GM19035 (cell line): ENCODE data around the gene DUSP7.

Source experiments
- ATAC-seq: cut with Tn5 transposase; IDR thresholded peaks from one replicate; pipeline ENCODE4 v1.9.1; 2021; ENCODE audit not compliant: unreplicated experiment

DUSP7 gene

DNA sequence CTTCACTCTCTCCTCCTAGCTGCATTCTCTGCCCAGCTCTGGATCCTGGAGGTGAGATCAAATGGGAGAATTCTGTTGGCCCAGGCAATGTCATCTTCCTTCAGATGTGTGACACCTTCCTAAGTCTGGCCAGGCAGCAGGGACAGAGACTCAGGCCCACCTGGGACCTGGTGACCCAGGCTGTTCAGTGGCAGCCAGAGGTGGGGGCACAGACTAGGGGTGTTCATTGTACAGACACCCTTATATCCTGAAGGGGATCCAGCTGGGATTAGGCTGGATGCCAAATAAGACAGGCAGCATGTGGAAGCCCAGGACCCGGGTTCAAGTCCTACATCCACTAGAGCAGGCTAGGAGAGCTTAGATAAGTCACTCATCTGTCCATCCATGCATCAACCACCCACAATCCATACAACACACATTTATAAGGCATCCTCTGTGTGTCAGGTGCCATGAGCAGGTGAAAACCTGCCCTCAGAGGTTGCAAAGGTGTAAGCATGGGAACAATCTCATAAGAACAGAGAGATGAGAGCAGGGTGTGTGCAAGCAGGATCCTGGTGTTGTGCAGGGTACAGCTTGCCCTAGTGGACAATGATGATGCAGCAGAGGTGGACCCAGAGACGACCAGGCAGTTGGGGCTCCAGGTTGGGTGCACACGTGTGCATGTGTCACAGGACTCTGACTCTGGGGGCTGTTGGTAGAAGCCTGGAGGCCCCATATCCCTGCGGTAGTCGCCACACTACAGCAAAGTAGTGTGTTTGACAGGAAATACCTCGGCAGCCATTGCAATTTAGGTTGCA lies 42.4 kb downstream of the DUSP7 start:
- ATAC-seq: no peak

DNA sequence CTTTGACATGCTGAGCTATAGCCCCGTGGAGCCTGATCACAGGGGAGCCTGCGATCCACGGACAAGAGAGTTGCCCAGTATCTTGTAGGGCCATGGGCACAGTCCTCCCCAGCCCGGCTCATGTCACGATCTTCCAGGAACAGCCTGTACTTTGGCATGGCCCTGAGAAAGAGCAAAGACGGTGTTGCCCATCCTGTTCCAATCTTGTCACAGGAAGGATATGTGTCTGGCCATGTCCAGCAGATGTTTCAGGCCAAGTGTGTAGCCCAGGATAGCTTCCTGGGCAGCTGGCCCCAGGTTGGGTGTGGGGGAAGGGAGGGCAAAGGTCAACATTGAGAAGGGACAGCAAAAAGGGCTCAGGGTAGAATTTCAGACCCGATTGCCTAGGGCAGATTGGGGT lies 43.7 kb downstream of the DUSP7 start:
- ATAC-seq: no peak

DNA sequence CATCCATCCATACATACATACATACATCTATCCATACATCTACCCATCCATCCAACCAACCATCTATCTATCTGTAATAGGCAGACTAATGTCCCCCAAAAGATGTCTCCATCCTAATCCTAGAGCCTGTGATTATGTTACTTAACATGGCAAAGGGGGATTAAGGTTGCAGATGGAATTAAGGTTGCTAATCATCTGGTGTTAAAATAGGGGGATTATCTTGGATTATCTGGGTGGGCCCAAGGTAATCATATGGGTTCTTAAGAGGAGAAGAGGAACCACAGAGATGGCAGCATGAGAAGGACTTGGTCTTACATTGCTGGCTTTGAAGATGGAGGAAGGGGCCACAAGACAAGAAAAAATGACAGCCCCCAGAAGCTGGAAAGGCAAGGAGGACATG lies 45.9 kb downstream of the DUSP7 start:
- no peak for ATAC-seq

DNA sequence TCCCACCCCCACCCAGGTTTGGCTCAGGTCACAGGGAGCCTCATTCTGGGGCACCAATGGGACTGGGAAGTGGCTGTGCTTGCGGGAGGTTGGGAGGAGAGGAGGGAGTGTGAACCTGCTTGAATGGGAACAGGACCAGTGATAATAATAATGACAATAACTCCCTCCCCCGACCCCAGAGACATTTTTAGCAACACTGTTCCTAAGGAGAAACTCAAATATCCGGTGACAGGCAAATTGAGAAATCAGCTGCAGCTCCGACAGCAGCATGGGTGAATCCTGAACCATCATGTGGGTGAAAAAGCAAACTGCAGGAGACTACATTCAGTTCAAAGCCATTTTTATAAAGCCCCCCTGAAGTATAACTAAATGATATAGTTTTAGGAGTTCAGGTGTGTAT lies 49.1 kb downstream of the DUSP7 start:
- no peak for ATAC-seq

DNA sequence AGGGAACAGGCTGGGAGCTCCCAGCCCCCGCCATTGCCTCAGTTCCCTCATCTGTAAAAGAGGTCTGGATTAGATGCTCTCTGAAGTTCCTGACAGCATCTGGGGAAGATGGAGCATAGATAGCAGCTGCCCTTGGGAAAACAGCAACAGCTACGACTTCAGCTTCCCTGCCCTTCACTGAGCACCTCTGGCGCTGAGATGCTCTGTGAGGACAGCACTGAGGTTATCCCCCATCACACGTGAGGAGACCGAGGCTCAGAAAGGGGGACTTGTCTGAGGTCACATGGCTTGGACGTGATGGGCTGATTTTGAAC lies 49.6 kb downstream of the DUSP7 start:
- ATAC-seq: no peak

DNA sequence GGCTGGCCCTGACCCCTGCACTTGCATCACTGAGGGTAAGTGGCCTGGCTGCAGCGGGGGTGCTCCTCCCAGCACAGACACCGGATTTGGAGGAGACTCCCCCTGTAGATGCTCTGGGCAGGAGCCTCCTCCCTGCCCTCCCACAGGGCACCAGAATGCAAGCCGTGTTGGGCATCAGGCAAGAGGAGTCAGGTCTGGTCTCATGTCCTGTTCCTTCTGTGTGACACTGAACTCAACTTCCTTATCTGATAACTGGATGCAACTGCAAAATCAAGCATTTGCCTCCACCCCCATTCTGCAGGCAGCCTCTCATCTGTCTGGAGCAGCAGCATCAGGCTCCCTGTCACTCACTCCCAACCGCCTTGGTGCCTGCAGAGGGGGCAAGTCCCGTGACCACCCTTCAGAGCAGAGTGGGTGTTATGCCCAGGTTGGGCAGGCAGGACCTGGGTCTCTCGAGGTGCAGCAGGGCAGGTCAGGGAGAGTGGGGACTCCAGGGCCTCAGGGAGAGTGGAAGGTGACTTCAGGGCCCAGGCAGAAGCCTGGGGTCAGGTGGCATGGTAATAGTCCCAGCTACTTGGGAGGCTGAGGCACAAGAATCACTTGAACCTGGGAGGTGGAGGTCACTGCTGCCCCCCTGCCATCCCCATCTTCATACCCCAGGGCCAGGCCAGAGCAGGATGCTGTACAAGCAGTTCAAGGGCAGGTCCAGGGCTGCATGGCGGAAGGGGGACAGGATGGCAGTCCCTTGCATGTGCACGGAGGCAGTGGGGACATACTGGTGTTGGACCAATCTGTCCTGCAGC lies 50.2 kb downstream of the DUSP7 start:
- ATAC-seq: no peak

DNA sequence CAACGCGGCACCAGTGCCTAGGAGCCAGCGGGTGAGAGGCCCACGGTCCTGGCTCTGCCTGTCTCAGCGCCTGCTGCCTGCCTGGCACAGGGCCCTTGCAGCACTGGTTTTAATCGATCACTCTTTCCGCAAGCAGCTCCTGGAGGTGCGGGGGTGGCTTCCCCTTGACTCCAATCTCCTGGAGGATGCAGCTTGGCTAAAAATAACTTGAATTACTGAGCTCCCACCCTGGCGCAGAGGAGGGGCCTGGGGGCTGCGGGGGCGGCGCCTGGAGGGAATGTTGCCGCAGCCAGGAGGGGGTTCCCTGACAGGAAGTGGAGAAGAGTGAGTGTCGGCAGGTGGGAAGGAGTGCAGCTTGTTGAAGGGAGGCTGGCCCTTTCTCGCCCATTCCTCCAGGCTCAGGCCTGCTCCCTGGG lies 50.8 kb downstream of the DUSP7 start:
- no peak for ATAC-seq

DNA sequence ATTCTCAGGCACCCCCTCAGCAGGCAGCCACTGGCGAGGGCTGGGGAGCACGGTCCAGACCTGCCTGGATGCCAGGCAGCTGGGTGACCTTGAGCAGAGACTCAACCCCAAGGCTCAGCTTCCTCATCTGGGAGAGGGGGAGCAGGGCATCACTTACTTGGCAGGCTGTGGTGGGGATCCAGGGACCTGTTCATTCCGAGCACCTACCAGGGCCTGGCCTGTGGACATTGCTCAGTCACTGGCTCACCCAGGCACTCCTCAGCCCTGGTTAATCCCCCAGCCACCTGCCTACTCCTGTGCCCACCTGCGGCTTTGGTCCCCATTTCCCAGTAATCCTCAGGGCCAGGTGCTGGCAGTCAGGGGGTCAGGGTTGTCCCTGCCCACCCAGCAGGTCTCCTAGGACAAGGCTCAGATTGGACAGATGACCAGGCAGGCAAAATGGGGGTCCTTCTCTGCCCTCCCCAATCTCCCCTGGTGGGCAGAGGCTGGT lies 51.4 kb downstream of the DUSP7 start:
- ATAC-seq: no peak

DNA sequence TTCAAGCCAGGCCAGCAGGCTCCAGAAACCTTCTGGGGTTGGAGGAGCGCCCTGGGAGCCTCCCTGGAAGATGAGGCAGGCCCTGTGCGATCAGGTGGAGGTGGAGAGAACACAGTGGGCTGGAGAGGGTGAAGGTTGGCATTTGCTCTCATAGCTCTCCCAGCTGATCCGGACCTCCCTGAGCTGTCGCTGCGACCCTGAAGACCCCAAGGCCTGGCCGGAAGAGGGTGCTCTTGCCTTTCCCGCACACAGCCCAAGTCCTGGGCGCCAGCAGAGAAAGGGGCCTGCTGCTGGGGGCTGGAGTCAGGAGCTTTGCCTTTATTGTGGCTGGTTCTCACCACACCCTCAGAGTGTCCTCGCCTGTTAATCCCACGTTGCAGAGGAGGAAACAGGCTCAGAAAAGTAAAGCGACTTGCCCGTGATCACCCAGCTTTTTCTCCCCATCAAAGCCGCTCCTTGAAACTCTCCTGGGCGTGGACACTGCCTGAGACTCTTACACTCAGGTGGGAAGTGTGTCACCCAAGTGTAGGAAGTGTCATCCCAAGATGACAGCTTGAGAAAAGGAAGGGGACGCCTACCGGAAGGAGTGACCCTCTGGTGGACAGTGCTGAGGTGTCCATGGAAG lies 52.1 kb downstream of the DUSP7 start:
- no peak for ATAC-seq

DNA sequence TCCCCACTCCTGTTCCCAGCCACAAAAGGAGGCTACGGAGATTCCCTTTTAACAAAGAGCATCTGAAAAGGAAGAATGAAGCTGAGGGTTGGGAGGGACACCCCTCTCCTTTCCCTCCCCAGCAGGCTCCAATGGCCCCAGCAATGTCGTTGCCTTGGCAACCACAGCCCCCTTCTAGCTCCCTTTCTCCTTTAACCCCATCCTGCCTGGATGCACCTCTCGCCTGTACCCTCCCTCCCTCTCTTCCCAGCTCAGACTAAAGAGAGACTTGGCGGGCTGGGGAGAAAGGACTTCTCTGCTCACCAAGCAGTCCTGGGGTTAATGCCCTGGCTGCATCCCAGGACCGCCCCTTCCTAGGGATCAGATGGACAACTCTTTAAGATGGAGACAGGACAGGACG lies 53.6 kb downstream of the DUSP7 start:
- no peak for ATAC-seq

DNA sequence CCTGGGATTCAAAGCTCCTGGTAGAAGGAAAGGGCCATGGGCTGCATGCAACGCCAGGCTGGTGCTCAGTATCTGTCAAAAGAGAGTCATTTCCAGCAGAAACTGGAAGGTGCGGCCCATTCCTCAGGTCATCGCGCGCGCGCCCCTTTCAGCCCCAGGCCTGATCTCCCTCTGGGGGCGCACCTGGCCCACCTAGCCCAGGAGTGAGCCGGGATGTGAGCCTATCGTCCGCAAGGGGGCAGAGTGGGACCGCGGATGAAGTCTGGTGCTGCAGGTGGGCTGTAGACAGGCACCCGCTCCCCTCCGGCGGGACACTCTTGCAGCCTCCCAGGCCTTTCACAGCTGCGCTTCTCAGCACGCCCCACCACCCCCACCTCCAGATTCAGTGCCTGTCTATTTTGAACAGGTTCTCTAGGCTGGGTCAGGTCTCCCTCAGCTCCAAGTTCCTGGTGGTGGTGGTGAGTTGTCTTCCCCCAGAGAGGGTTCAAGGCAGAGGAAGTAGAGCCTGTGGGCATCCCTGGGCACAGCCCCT lies 54.9 kb downstream of the DUSP7 start:
- ATAC-seq: peak; percentile 67

DNA sequence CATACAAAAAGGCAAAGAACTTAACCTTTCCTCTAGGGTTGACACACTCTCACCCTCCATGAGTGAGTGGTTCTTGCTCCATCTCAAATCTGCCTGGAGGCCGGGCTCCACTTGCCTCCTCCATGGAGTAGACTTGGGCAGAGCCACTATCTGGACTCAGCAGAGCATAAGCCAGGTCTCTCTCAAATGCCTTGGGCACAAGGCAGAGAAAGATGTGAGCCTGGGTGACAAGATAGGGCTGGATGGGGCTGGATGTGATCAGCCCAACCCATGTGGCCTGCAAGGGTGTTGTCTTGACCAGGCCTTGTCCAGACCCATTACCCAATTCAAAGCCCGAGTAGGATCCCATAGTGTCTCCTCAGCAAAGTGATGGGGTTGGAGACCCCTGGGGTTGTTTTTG lies 56.5 kb downstream of the DUSP7 start:
- no peak for ATAC-seq
